GM12878 (cell line): ENCODE measurements around the gene PDZD2. TPM values are rescaled to one million over a fixed set of nuclear protein-coding genes. Genes with fewer than 3 reads are reported as not detected.

Source experiments
- ATAC-seq: fragments of 200-7000 bp; cut with Tn5 transposase; 3 replicates; pipeline ENCODE4 v1.9.1; 2020; ENCODE audit warnings: mild to moderate bottlenecking, moderate library complexity
- BruUV-seq: library from RNA; stranded (reverse); fragments of 400-500 nt; replicated peaks from 2 replicates; lab custom pipeline; 2021; lab: Mats Ljungman, UMichigan
- CTCF ChIA-PET: fragments of 300-600 bp; sonication (Branson Sonifier 250); formaldehyde crosslinking; extraction: SDS; loops from one replicate; lab custom pipeline; 2021; ENCODE audit warnings: inconsistent platforms; lab: Yijun Ruan, JAX
- POLR2A ChIA-PET: fragments of 350-600 bp; formaldehyde crosslinking; extraction: SDS; loops from one replicate; lab custom pipeline; 2021; ENCODE audit warnings: inconsistent platforms; lab: Charles Lee
- RAD21 ChIA-PET: fragments of 300-600 bp; sonication (Branson Sonifier 250); formaldehyde crosslinking; loops from one replicate; lab custom pipeline; 2023; ENCODE audit warnings: antibody characterized with exemption; ENCODE audit not compliant: unreplicated experiment; lab: Charles Lee
- SMC1A ChIA-PET: fragments of 300-600 bp; sonication (Branson Sonifier 250); formaldehyde crosslinking; loops from one replicate; lab custom pipeline; 2023; ENCODE audit not compliant: unreplicated experiment, uncharacterized antibody; lab: Charles Lee
- DNase-seq: peaks from one replicate; pipeline ENCODE4 v3.0.0-alpha.2; 2011; ENCODE audit warnings: low read depth, low spot score
- FAIRE-seq: peaks from 3 replicates; lab custom pipeline; 2011; peaks lifted over from hg19 to GRCh38; lab: Jason Lieb, UNC
- H2AFZ ChIP-seq: 2 replicates; pipeline ENCODE4 v1.6.0; 2011; ENCODE audit warnings: low read depth, low read length, control low read depth; ENCODE audit not compliant: control insufficient read depth
- H3K27ac ChIP-seq: 2 replicates; pipeline ENCODE4 v1.5.1; 2011; ENCODE audit warnings: control low read depth; ENCODE audit not compliant: control insufficient read depth, insufficient read depth
- H3K27me3 ChIP-seq, 2 experiments: replicated peaks in 1 of 2; 2 replicates each; pipeline versions ENCODE4 v1.6.0 to v1.6.1; 2011; ENCODE audit warnings: low read length in 1 of 2; ENCODE audit not compliant: control insufficient read depth in 2 of 2, insufficient read depth in 2 of 2
- H3K36me3 ChIP-seq, 2 experiments: 2 replicates each; pipeline ENCODE4 v1.5.1; 2011; ENCODE audit warnings: low read length in 1 of 2; ENCODE audit not compliant: control insufficient read depth in 2 of 2, insufficient read depth in 2 of 2
- H3K4me1 ChIP-seq: 2 replicates; pipeline ENCODE4 v1.6.1; 2011; ENCODE audit warnings: mild to moderate bottlenecking, low read length, moderate library complexity, mixed read lengths; ENCODE audit not compliant: control insufficient read depth, insufficient read depth
- H3K4me2 ChIP-seq: 2 replicates; pipeline ENCODE4 v1.6.0; 2011; ENCODE audit warnings: control low read depth; ENCODE audit not compliant: control insufficient read depth, insufficient read depth
- H3K4me3 ChIP-seq: fragments of 200-600 bp; sonication (generic); 2 replicates; pipeline ENCODE4 v1.5.1; 2016
- H3K79me2 ChIP-seq: 2 replicates; pipeline ENCODE4 v1.6.0; 2011; ENCODE audit warnings: low read length; ENCODE audit not compliant: control insufficient read depth, insufficient read depth
- H3K9ac ChIP-seq: 2 replicates; pipeline ENCODE4 v1.8.0; 2011; ENCODE audit warnings: low read length, control low read depth, mixed read lengths; ENCODE audit not compliant: control insufficient read depth, insufficient read depth
- H3K9me3 ChIP-seq: replicated peaks from 3 replicates; pipeline ENCODE4 v1.5.1; 2011; ENCODE audit warnings: mild to moderate bottlenecking, low read length; ENCODE audit not compliant: control insufficient read depth, insufficient read depth
- H4K20me1 ChIP-seq: 2 replicates; pipeline ENCODE4 v1.6.0; 2011; ENCODE audit not compliant: control insufficient read depth, insufficient read depth
- BHLHE40 ChIP-seq, 2 experiments: fragments of 450-650 bp in 1 of 2; IDR thresholded peaks; 2 replicates each; pipeline ENCODE4 v1.6.1; 2011 to 2017; ENCODE audit warnings: low read depth in 2 of 2, borderline replicate concordance in 1 of 2, improper control_type of control experiment in 1 of 2, low read length in 1 of 2, mild to moderate bottlenecking in 1 of 2
- BMI1 ChIP-seq: fragments of 450-650 bp; IDR thresholded peaks from 2 replicates; pipeline ENCODE4 v1.6.1; 2016; ENCODE audit warnings: mild to moderate bottlenecking, moderate library complexity, borderline replicate concordance
- BRCA1 ChIP-seq: IDR thresholded peaks from 2 replicates; pipeline ENCODE4 v1.6.1; 2011; ENCODE audit warnings: low read depth, low read length, improper control_type of control experiment
- CHD4 ChIP-seq: fragments of 200-600 bp; sonication (generic); IDR thresholded peaks from 2 replicates; pipeline ENCODE4 v1.6.1; 2016; ENCODE audit warnings: mild to moderate bottlenecking
- E4F1 ChIP-seq: fragments of 450-650 bp; IDR thresholded peaks from 2 replicates; pipeline ENCODE4 v1.6.1; 2018; ENCODE audit warnings: borderline replicate concordance, mild to moderate bottlenecking; ENCODE audit not compliant: partially characterized antibody
- LARP7 ChIP-seq: fragments of 450-650 bp; IDR thresholded peaks from 2 replicates; pipeline ENCODE4 v1.6.1; 2017; ENCODE audit warnings: mild to moderate bottlenecking
- MLLT1 ChIP-seq: fragments of 450-650 bp; IDR thresholded peaks from 2 replicates; pipeline ENCODE4 v1.6.1; 2016; ENCODE audit warnings: mild to moderate bottlenecking
- NFXL1 ChIP-seq: fragments of 450-650 bp; IDR thresholded peaks from 2 replicates; pipeline ENCODE4 v1.6.1; 2017; ENCODE audit warnings: antibody characterized with exemption, mild to moderate bottlenecking, borderline replicate concordance
- SP1 ChIP-seq: IDR thresholded peaks from one replicate; pipeline ENCODE4 v1.6.1; 2011; ENCODE audit warnings: low read depth, low read length
- ZNF274 ChIP-seq: IDR thresholded peaks from one replicate; pipeline ENCODE4 v1.8.0; 2011; ENCODE audit not compliant: insufficient read length, insufficient read depth
- WGBS: methylation state at CpG from one replicate; pipeline ENCODE4 v1.1.6; 2016; ENCODE audit warnings: low lambda C conversion rate; ENCODE audit not compliant: insufficient replicate concordance, insufficient coverage; ENCODE audit errors: missing lambda C conversion rate; 5-methylcytosine and 5-hydroxymethylcytosine counted together
- in situ Hi-C: fragments of 300-500 bp; cut with MboI; formaldehyde crosslinking; loops from 9 replicates; pipeline ENCODE4 v1.14.3; 2018; ENCODE audit warnings: mixed read lengths
- intact Hi-C: fragments of 100-400 bp; cut with micrococcal nuclease; formaldehyde crosslinking; loops from one replicate; pipeline ENCODE4 v1.14.2; 2022; ENCODE audit not compliant: unreplicated experiment
- polyA plus RNA-seq, 11 experiments: library from polyadenylated mRNA; depleted of rRNA in 4 of 11; unstranded in 6 of 11; stranded (reverse) in 5 of 11; fragments of >200 nt; fragmentation: Nextera tagmentation in 4 of 11; fragmentation: Illumina TruSeq in 1 of 11; extraction: Ambion mirVana in 4 of 11; extraction: Trizol in 1 of 11; gene quantifications; 1 replicate in 1 of 11; 2 replicates in 10 of 11; pipeline versions ENCODE4 v1.2.1 to v1.2.3, GENCODE V29; 2011 to 2016; ENCODE audit warnings: inconsistent platforms in 2 of 11, missing spikeins in 2 of 11, low read depth in 1 of 11
- total RNA-seq, 4 experiments: library from RNA; depleted of rRNA in 3 of 4; stranded (reverse); fragments of >200 nt in 3 of 4; fragmentation: Illumina TruSeq in 1 of 4; extraction: Trizol in 1 of 4; gene quantifications; 2 replicates each; pipeline versions ENCODE4 v1.2.1 to v1.2.3, GENCODE V29; 2013 to 2021
- TF ChIP-seq, protein P1 (sequence below): IDR thresholded peaks from 2 replicates; pipeline ENCODE4 v1.6.1; 2012; ENCODE audit warnings: low read depth, low read length, improper control_type of control experiment

Gene PDZD2
- total and polyA plus RNA-seq, 10 of the 15 experiments (the other 5 are each of a cell fraction or from before 2014, with no cell fraction given), result 0.01 to 0.58 (median 0.29) TPM; not detected in 3

GRCh38 chr5:31908396-31908795, 269.5 kb downstream of the PDZD2 start:
- no TSS peak for BruUV-seq
- RAD21 ChIA-PET, result no interaction called here
- Histone ChIP-seq H3K27ac (no peak overlapping the region), H2AFZ (no peak overlapping the region)
- TF ChIP-seq BMI1 (no peak), BRCA1 (no peak), LARP7 (no peak), NFXL1 (no peak), BHLHE40 (IDR thresholded peaks at IDR 0.05; ENCODE audit: borderline replicate concordance in 1 of 2, low read depth in 2 of 2, low read length in 1 of 2) (no peak), CHD4 (no peak), E4F1 (no peak), SP1 (no peak), MLLT1 (no peak), ZNF274 (no peak)
- TF ChIP-seq, protein P1, sequence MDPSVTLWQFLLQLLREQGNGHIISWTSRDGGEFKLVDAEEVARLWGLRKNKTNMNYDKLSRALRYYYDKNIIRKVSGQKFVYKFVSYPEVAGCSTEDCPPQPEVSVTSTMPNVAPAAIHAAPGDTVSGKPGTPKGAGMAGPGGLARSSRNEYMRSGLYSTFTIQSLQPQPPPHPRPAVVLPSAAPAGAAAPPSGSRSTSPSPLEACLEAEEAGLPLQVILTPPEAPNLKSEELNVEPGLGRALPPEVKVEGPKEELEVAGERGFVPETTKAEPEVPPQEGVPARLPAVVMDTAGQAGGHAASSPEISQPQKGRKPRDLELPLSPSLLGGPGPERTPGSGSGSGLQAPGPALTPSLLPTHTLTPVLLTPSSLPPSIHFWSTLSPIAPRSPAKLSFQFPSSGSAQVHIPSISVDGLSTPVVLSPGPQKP, result no peak
- TF ChIP-seq, all 136 proteins: peak for 0
- H3K9me3 ChIP-seq, result no peaks in the 10 kb centered on the region
- no peaks in the 10 kb centered on the region for H3K27me3 ChIP-seq
- H3K79me2 ChIP-seq, result no peaks in the 10 kb centered on the region
- FAIRE-seq (no peak), DNase-seq (no peak), ATAC-seq (no peak)
- H4K20me1 ChIP-seq, result no peaks in the 10 kb centered on the region
- in situ Hi-C loops (no loop called here), intact Hi-C loops (no loop called here)
- POLR2A ChIA-PET, result no interaction called here
- no peak overlapping the region for H3K4me2 ChIP-seq
- H3K36me3 ChIP-seq, result no peaks in the 10 kb centered on the region
- 46% methylated on average over 14 of the region's 14 CpGs for WGBS
- H3K9ac ChIP-seq, result no peak overlapping the region
- no peaks in the 10 kb centered on the region for H3K4me1 ChIP-seq
- no peak overlapping the region for H3K4me3 ChIP-seq
- CTCF ChIA-PET, result no interaction called here
- SMC1A ChIA-PET, result no interaction called here
